GM18520 (cell line): Measurements from ENCODE around the gene SCCPDH.

Experiments used
- ATAC-seq: cut with Tn5 transposase; IDR thresholded peaks from one replicate; pipeline ENCODE4 v1.9.1; 2021; ENCODE audit not compliant: unreplicated experiment

SCCPDH gene

GRCh38 chr1:246748006-246748405 lies 23.8 kb downstream of the SCCPDH start:
- ATAC-seq: no peak

- ATAC-seq: no peak
Observed at GRCh38 chr1:246748867-246749266, 24.7 kb downstream of the SCCPDH start.

- no peak for ATAC-seq
Observed at GRCh38 chr1:246750752-246751151, 26.5 kb downstream of the SCCPDH start.

- ATAC-seq: peak; percentile 84
Observed at GRCh38 chr1:246753670-246754535, 29.7 kb downstream of the SCCPDH start.

GRCh38 chr1:246755419-246755818 lies 31.2 kb downstream of the SCCPDH start:
- no peak for ATAC-seq

GRCh38 chr1:246760422-246761347 lies 36.5 kb downstream of the SCCPDH start:
- no peak for ATAC-seq

GRCh38 chr1:246761396-246761795 lies 37.2 kb downstream of the SCCPDH start:
- no peak for ATAC-seq

- ATAC-seq: no peak
Observed at GRCh38 chr1:246765521-246765920, 41.3 kb downstream of the SCCPDH start.

GRCh38 chr1:246768403-246769020 lies 44.3 kb downstream of the SCCPDH start:
- ATAC-seq: no peak

GRCh38 chr1:246769306-246769705 lies 45.1 kb downstream of the SCCPDH start:
- no peak for ATAC-seq

- ATAC-seq: no peak
Observed at GRCh38 chr1:246771366-246771765, 47.2 kb downstream of the SCCPDH start.

- ATAC-seq: no peak
Observed at GRCh38 chr1:246772686-246773085, 48.5 kb downstream of the SCCPDH start.

GRCh38 chr1:246773213-246773641 lies 49.0 kb downstream of the SCCPDH start:
- ATAC-seq: peak; percentile 98

- no peak for ATAC-seq
Observed at GRCh38 chr1:246775531-246776385, 51.5 kb downstream of the SCCPDH start.

- no peak for ATAC-seq
Observed at GRCh38 chr1:246776923-246777322, 52.7 kb downstream of the SCCPDH start.

GRCh38 chr1:246778663-246779062 lies 54.5 kb downstream of the SCCPDH start:
- ATAC-seq: no peak

GRCh38 chr1:246779561-246780175 lies 55.5 kb downstream of the SCCPDH start:
- no peak for ATAC-seq

GRCh38 chr1:246780264-246780663 lies 56.1 kb downstream of the SCCPDH start:
- ATAC-seq: no peak

GRCh38 chr1:246781212-246781611 lies 57.0 kb downstream of the SCCPDH start:
- no peak for ATAC-seq
